ENCODE measurements around the gene NAT10.

DNA sequence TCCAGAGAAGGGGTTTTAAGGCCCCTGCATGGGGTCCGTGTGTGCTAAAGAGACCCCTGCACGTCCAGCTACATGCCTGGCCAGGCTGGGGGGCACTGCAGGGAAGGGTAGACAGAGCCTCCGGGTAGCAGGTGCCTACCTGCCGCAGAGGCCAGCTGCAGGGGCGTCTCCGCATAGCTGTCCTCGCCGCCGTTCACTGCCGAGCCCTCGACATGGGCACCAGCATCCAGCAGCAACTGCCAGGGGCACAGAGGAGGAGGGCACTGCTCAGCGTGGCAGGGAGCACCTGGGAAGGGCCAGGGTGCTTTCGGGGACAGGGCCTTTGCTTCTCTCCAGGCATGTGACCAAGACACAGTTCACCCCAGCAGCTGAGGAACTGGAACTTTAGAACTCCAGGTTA, 59.7 kb downstream of the NAT10 start:
- no peak for TF ChIP-seq EP300 (IDR thresholded peaks at IDR 0.05)
- no peak for TF ChIP-seq POLR2A (IDR thresholded peaks at IDR 0.05)
- TF ChIP-seq, protein P1, sequence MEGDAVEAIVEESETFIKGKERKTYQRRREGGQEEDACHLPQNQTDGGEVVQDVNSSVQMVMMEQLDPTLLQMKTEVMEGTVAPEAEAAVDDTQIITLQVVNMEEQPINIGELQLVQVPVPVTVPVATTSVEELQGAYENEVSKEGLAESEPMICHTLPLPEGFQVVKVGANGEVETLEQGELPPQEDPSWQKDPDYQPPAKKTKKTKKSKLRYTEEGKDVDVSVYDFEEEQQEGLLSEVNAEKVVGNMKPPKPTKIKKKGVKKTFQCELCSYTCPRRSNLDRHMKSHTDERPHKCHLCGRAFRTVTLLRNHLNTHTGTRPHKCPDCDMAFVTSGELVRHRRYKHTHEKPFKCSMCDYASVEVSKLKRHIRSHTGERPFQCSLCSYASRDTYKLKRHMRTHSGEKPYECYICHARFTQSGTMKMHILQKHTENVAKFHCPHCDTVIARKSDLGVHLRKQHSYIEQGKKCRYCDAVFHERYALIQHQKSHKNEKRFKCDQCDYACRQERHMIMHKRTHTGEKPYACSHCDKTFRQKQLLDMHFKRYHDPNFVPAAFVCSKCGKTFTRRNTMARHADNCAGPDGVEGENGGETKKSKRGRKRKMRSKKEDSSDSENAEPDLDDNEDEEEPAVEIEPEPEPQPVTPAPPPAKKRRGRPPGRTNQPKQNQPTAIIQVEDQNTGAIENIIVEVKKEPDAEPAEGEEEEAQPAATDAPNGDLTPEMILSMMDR (IDR thresholded peaks at IDR 0.05): no peak
